ENCODE measurements around the gene ACP2.

DNA sequence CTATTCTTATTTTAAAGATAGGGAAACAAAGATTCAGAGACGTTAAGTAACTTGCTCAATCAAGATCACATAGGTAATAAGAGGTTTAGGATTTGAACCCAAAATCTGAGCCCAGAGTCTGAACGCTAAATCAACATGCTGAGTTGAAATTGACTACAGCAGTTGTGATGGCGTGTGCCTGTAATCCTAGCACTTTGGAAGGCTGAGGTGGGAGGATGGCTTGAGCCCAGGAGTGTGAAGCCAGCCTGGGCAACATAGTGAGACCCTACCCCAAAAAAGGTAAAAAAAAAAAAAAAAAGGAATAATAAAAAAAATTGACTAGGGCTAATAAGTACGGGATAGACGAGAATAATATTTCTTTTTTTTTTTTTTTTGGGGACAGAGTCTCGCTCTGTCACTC is 7.8 kb upstream of the ACP2 start:
- no peak for TF ChIP-seq KLF1 (tag; IDR thresholded peaks at IDR 0.05)
- TF ChIP-seq, protein P1, sequence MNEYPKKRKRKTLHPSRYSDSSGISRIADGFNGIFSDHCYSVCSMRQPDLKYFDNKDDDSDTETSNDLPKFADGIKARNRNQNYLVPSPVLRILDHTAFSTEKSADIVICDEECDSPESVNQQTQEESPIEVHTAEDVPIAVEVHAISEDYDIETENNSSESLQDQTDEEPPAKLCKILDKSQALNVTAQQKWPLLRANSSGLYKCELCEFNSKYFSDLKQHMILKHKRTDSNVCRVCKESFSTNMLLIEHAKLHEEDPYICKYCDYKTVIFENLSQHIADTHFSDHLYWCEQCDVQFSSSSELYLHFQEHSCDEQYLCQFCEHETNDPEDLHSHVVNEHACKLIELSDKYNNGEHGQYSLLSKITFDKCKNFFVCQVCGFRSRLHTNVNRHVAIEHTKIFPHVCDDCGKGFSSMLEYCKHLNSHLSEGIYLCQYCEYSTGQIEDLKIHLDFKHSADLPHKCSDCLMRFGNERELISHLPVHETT (CRISPR knock-in tag; conservative IDR thresholded peaks at IDR 0.05 in 1 of 2, IDR thresholded peaks at IDR 0.05 in 1 of 2): no peak
- no peak for TF ChIP-seq HDGF (IDR thresholded peaks at IDR 0.05)
- TF ChIP-seq ELF1 (tag; IDR thresholded peaks at IDR 0.05): no peak
- TF ChIP-seq POLR2A (conservative IDR thresholded peaks at IDR 0.05): no peak
- TF ChIP-seq, protein P2, sequence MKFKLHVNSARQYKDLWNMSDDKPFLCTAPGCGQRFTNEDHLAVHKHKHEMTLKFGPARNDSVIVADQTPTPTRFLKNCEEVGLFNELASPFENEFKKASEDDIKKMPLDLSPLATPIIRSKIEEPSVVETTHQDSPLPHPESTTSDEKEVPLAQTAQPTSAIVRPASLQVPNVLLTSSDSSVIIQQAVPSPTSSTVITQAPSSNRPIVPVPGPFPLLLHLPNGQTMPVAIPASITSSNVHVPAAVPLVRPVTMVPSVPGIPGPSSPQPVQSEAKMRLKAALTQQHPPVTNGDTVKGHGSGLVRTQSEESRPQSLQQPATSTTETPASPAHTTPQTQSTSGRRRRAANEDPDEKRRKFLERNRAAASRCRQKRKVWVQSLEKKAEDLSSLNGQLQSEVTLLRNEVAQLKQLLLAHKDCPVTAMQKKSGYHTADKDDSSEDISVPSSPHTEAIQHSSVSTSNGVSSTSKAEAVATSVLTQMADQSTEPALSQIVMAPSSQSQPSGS (CRISPR knock-in tag; IDR thresholded peaks at IDR 0.05): no peak
- no peak for TF ChIP-seq ZKSCAN1 (IDR thresholded peaks at IDR 0.05; ENCODE audit: low read depth, low read length)
- no peak for TF ChIP-seq SRF (CRISPR knock-in tag; IDR thresholded peaks at IDR 0.05)
- TF ChIP-seq, protein P3, sequence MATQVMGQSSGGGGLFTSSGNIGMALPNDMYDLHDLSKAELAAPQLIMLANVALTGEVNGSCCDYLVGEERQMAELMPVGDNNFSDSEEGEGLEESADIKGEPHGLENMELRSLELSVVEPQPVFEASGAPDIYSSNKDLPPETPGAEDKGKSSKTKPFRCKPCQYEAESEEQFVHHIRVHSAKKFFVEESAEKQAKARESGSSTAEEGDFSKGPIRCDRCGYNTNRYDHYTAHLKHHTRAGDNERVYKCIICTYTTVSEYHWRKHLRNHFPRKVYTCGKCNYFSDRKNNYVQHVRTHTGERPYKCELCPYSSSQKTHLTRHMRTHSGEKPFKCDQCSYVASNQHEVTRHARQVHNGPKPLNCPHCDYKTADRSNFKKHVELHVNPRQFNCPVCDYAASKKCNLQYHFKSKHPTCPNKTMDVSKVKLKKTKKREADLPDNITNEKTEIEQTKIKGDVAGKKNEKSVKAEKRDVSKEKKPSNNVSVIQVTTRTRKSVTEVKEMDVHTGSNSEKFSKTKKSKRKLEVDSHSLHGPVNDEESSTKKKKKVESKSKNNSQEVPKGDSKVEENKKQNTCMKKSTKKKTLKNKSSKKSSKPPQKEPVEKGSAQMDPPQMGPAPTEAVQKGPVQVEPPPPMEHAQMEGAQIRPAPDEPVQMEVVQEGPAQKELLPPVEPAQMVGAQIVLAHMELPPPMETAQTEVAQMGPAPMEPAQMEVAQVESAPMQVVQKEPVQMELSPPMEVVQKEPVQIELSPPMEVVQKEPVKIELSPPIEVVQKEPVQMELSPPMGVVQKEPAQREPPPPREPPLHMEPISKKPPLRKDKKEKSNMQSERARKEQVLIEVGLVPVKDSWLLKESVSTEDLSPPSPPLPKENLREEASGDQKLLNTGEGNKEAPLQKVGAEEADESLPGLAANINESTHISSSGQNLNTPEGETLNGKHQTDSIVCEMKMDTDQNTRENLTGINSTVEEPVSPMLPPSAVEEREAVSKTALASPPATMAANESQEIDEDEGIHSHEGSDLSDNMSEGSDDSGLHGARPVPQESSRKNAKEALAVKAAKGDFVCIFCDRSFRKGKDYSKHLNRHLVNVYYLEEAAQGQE (IDR thresholded peaks at IDR 0.05; ENCODE audit: borderline replicate concordance): no peak
- TF ChIP-seq, protein P3 (CRISPR knock-in tag; IDR thresholded peaks at IDR 0.05; ENCODE audit: low read depth): no peak
- no peak for TF ChIP-seq ZNF311 (CRISPR knock-in tag; IDR thresholded peaks at IDR 0.05)

Data from K562 (cell line).